Activated CD4-positive, alpha-beta T cell treated with anti-CD3 and anti-CD28 coated beads, Interleukin-2, amount 50 U/mL, for 16 hours (primary cell): ENCODE results near the gene SCO1.
A peak's percentile ranks its signal among the peaks of the same experiment; 100 is the strongest.

ENCODE experiments used
- DNase-seq: peaks from one replicate; pipeline ENCODE4 v3.0.0-alpha.2; 2020

The SCO1 gene

GRCh38 chr17:10649602-10650001 is 47.7 kb downstream of the SCO1 start:
- no peak for DNase-seq

GRCh38 chr17:10648956-10649355 is 48.4 kb downstream of the SCO1 start:
- DNase-seq, result no peak

GRCh38 chr17:10648381-10648780 is 49.0 kb downstream of the SCO1 start:
- no peak for DNase-seq

GRCh38 chr17:10646392-10646990 is 50.8 kb downstream of the SCO1 start:
- DNase-seq, result peak; percentile 74

- DNase-seq, result no peak
Measured at GRCh38 chr17:10640475-10640874, 56.9 kb downstream of the SCO1 start.

- DNase-seq, result no peak
Measured at GRCh38 chr17:10638151-10638550, 59.2 kb downstream of the SCO1 start.

- no peak for DNase-seq
Measured at GRCh38 chr17:10635290-10635689, 62.0 kb downstream of the SCO1 start.

- DNase-seq, result no peak
Measured at GRCh38 chr17:10633738-10634379, 63.5 kb downstream of the SCO1 start.

- DNase-seq, result no peak
Measured at GRCh38 chr17:10631701-10632100, 65.6 kb downstream of the SCO1 start.

- DNase-seq, result peak; percentile 21
Measured at GRCh38 chr17:10631048-10631700, 66.2 kb downstream of the SCO1 start.

- DNase-seq, result no peak
Measured at GRCh38 chr17:10629706-10630105, 67.6 kb downstream of the SCO1 start.

- peak; percentile 19 for DNase-seq
Measured at GRCh38 chr17:10628756-10629155, 68.6 kb downstream of the SCO1 start.

GRCh38 chr17:10626390-10626789 is 70.9 kb downstream of the SCO1 start:
- no peak for DNase-seq

GRCh38 chr17:10624969-10625368 is 72.4 kb downstream of the SCO1 start:
- DNase-seq, result no peak

- no peak for DNase-seq
Measured at GRCh38 chr17:10623737-10624338, 73.5 kb downstream of the SCO1 start.

GRCh38 chr17:10622617-10623485 is 74.5 kb downstream of the SCO1 start:
- DNase-seq, result no peak
